Subcutaneous adipose tissue (tissue), 4 donors: ENCODE measurements around the gene SLF2. TPM values are rescaled to one million over a fixed set of nuclear protein-coding genes. Genes with fewer than 3 reads are reported as not detected.

ENCODE experiments used
- total RNA-seq, 4 donors: library from RNA; depleted of rRNA; stranded (reverse); fragments of >200 nt; gene quantifications; one replicate each; pipeline ENCODE4 v1.1.0, GENCODE V29; 2016
- TF ChIP-seq, protein P1 (sequence below): fragments of 450-650 bp; IDR thresholded peaks from one replicate; pipeline ENCODE4 v1.5.1; 2016; ENCODE audit warnings: low read depth, mild to moderate bottlenecking, control low read depth, antibody characterized with exemption, moderate library complexity

SLF2 gene
- total RNA-seq, 4 donors from 2014 or later = 24.9 to 32.6 (median 28.5) TPM

DNA sequence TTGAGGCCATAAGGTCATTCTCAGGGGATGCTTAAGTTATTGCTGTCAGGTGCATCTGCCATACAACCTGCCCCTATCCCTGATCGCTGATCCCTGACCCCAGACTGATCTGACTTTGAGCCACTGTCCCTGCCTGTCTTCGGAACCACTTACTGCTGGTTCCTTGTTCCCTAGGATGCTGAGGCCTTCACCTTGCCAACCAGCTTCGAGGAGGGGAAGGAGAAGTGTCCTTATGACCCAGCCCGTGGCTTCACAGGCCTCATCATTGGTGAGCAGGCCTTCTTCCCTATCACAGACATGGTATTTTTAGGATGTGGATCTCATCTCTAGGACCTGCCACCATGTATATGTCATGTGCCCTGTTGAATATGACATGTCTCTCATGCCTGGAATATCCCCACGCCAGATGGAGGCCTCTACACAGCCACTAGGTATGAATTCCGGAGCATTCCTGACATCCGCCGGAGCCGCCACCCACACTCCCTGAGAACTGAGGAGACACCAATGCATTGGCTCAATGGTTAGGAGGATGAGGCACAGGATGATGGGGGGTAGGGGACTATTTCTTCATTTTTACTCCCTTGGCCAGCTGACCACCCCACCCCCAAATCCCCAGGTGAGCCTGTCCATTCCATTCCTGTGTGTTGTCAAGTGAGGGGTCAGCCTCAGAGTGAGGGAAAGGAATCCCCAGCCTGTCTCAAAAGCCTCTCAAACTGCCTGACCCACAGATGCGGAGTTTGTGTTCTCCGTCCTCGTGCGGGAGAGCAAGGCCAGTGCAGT is 65.5 kb downstream of the SLF2 start:
- TF ChIP-seq, protein P1, sequence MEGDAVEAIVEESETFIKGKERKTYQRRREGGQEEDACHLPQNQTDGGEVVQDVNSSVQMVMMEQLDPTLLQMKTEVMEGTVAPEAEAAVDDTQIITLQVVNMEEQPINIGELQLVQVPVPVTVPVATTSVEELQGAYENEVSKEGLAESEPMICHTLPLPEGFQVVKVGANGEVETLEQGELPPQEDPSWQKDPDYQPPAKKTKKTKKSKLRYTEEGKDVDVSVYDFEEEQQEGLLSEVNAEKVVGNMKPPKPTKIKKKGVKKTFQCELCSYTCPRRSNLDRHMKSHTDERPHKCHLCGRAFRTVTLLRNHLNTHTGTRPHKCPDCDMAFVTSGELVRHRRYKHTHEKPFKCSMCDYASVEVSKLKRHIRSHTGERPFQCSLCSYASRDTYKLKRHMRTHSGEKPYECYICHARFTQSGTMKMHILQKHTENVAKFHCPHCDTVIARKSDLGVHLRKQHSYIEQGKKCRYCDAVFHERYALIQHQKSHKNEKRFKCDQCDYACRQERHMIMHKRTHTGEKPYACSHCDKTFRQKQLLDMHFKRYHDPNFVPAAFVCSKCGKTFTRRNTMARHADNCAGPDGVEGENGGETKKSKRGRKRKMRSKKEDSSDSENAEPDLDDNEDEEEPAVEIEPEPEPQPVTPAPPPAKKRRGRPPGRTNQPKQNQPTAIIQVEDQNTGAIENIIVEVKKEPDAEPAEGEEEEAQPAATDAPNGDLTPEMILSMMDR = no peak

DNA sequence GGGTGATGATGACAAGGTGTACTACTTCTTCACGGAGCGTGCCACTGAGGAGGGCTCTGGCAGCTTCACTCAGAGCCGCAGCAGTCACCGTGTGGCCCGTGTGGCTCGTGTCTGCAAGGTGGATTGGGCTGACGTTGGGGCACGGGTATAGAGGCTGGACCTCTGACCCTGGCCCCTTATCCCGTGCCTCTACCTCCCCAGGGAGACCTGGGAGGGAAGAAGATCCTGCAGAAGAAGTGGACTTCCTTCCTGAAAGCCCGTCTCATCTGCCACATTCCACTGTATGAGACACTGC is 66.1 kb downstream of the SLF2 start:
- TF ChIP-seq, protein P1 = no peak

DNA sequence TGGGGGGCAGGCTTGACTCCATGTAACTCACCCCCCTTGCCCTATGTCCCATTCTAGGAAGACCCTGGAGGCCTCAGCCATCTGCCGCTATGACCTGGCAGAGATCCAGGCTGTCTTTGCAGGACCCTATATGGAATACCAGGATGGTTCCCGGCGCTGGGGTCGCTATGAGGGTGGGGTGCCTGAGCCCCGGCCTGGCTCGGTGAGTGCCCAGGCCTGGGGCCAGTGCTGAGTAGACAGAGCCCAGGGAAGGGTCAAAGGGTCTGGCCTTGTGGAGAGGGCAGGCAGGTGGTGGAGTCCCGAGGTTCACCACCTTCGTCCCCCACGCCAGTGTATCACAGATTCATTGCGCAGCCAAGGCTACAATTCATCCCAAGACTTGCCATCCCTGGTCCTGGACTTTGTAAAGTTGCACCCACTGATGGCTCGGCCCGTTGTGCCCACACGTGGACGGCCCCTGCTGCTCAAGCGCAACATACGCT is 67.1 kb downstream of the SLF2 start:
- TF ChIP-seq, protein P1 = no peak

DNA sequence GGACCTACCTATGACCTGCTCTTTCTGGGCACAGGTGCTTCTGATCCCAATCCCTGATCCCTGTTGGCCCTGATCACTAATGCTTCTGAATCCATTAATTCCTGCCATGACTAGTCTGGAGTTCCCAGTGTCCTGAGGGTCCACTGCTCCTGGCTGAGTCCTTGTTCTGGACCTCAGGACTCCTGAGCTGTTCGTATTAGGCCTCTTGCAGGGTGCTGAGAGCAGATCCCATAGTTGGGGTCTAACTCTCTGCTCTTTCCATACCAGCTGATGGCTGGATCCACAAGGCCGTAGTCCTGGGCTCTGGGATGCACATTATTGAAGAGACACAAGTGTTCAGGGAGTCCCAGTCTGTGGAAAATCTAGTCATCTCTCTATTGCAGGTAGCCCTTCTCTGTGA is 67.5 kb downstream of the SLF2 start:
- TF ChIP-seq, protein P1 = no peak

DNA sequence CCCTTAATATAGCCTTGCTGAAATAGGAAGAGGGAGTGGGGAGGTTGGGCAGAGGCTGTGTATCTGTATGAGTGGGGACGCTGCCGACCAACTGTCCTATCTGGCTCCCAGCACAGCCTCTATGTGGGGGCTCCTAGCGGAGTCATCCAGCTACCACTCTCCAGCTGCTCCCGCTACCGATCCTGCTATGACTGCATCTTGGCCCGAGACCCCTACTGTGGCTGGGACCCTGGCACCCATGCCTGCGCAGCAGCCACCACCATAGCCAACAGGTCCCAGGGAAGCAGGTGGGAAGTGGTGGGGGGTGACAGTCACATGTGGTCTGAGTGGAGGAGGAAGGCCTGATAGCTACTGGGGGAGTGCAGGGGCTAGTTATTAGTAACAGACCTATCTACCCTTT is 67.9 kb downstream of the SLF2 start:
- TF ChIP-seq, protein P1 = no peak

DNA sequence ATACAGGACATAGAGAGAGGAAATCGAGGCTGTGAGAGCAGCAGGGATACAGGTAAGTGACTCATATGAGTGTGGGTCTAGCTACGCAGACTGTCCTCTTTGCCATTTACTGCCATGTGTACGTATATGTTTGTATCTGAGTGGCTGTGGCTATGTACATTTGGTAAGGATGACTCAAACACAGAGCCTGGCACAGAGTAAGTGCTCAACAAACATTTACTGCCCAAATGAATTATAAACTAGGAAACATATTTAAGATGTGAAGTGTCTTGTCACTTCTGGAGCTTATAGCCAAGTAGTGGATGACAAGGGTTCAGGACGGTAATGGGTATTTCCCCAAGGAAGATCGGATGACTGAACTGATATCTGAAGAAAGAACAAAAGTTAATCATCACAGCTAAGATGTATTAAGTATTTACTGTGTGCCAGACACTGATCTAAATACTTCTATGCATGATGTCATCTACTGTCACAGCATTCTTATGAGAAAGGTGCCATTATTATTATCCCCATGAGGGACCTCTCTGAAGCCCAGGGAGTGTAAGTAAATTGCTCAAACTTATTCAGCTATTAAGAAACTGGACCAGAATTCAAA is 68.5 kb downstream of the SLF2 start:
- TF ChIP-seq, protein P1 = no peak

DNA sequence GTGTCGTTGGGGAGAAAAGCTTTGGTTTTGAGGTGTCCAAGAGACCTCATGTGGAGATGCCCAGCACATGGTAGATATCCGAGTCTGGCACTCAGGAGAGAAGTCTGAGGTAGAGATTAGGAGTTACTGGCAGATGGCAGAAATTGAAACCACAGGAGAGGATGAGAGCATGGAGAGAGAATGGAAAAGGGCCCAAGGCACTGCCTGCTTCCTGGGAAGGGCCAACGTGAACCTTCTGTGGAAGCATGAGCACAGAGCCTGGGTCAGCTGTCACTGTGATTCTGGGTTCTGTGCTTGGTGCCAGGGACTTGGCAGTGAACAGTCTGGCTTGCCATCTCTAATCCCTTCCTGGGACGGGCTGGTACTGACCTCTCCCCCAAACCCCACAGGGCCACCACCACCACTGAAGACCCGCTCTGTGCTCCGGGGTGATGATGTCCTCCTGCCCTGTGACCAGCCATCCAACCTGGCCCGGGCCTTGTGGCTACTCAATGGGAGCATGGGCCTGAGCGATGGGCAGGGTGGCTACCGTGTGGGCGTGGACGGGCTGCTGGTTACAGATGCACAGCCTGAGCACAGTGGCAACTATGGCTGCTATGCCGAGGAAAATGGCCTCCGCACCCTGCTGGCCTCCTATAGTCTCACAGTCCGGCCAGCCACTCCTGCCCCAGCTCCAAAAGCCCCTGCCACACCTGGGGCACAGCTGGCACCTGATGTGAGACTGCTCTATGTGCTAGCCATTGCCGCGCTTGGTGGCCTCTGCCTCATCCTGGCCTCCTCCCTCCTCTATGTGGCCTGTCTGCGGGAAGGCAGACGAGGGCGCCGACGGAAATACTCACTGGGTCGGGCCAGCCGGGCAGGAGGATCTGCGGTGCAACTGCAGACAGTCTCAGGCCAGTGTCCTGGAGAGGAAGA is 70.4 kb downstream of the SLF2 start:
- TF ChIP-seq, protein P1 = no peak
